NCI-H146 treated with DMSO at 0.1 percent for 48 hours (cell line): ENCODE data around the gene RUNX3.

ENCODE experiments used
- DNase-seq: peaks from one replicate; lab custom pipeline; 2025; ENCODE audit not compliant: unreplicated experiment; lab: John Stamatoyannopoulos, UW

Gene RUNX3

DNA sequence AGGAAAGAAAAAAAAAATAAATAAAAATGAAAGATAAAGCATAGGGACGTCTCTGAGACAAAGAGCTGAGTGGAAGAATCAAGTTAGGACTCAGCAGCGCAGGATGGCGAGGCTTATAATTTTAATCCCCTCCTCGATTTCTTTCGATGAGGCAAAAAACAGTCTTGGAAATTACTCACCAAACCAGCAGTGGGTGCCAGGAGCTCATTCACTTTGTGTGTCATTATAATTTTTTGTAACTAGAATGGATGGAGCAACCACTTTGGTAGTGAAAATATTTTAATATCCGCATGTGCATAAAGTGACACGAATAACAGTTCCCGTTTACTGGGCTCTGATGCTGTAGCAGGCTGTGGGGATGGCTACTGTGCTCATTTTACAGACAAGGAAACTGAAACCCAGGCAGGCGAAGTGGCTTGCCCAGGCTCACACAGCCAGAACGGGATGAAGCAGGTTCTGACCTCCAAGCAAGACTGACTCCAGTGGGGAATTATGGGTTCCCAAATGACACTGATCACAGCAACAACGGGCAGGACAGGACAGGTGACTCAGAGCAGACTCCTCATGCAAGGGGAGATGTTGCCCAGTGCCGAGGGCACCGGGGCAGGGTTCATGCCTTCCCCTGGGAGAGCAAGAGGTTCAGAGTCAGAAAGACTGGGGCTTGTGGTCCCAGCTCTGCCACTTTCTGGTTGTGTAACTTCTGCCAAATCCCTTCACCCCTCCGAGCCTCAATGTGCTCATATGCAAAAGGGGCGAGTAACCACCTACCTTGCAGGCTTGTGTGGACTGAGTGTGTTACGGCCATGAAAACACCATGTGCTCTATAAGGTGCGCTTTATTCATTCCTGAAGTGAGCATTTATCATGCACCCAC is 63.6 kb downstream of the RUNX3 start:
- DNase-seq, result no peak

DNA sequence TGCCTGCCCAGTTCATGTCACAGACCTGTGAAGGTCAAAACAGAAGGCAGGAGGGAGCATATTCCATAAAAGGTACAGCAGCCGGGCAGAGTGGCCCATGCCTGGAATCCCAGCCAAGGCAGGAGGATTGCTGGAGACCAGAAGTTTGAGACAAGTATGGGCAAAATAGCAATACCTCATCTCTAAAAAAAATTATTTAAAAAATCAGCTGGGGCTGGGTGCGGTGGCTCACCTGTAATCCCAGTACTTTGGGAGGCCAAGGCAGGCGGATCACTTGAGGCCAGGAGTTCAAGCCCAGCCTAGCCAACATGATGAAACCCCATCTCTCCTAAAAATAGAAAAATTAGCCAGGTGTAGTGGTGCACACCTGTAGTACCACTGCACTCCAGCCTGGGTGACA is 64.5 kb downstream of the RUNX3 start:
- no peak for DNase-seq

DNA sequence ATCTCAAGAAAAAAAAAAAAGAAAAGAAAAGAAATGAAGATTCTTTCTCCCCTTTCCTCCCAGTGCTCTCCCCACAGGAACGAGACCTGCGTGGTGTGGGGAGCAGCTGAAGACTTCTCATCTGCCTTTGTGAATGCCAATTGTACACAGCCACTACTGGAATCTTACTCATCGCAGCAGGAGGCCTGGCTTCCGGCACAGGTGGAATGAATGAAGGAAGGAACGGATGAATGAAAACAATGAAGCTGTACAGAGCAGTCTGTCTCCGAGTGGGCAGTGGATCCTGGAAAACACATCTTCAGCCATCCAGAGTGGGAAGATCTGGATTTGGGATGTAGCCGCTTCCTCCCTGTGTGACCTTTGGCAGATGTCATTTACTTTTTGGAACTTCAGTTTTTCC is 64.9 kb downstream of the RUNX3 start:
- no peak for DNase-seq

DNA sequence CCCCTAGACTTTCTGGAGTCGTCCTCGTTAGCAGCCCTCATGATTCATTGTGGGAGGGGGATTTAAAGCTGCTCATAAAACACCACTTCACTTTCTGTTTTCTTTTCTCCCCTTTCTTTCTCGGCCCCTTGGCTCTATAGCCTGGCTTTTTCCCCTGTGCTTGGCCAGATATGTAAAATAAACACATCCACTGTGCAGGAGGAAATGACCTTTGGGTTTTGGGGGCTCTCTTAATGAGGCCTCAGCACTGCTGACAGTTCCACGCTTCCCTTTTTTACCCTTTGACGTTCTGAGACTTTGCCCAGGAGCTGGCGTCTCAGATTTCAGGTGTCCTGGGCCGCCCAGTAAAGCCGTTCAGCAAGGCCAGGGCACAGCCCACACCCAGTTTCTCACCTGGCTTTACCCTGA is 65.7 kb downstream of the RUNX3 start:
- DNase-seq, result no peak

DNA sequence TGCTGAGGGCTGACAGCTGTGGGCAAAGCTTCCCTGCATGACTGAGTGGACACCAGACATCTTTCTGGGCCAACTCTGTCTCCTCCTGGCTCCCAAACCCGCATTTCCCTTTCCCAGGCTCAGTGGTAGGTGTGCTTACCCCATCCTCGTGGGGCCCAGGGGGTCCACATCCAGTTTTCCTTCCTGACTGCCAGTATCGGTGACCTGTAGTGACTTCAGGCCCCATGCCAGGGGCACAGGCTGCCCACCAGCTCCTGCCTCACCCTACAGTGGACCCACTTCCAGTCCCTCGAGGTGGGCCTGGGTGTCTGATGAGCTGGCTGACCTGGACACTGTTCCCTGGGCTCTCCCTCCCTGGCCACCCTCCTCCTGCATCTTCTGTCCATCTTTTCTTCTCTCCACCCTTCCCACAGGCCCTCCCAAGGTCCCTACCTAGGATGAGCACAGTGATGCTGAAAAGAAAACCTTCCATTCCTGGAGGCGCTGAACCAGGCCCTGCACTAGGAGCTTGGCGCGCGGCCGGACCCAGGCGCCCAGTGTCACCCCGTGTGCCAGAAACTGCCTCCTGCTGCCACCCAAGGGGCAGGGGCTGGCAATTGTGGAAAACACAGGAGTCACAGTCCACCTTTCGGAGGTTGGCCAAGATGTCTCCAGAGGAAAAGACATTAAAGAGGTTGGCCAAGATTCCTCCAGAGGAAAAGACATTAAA is 67.1 kb downstream of the RUNX3 start:
- no peak for DNase-seq

DNA sequence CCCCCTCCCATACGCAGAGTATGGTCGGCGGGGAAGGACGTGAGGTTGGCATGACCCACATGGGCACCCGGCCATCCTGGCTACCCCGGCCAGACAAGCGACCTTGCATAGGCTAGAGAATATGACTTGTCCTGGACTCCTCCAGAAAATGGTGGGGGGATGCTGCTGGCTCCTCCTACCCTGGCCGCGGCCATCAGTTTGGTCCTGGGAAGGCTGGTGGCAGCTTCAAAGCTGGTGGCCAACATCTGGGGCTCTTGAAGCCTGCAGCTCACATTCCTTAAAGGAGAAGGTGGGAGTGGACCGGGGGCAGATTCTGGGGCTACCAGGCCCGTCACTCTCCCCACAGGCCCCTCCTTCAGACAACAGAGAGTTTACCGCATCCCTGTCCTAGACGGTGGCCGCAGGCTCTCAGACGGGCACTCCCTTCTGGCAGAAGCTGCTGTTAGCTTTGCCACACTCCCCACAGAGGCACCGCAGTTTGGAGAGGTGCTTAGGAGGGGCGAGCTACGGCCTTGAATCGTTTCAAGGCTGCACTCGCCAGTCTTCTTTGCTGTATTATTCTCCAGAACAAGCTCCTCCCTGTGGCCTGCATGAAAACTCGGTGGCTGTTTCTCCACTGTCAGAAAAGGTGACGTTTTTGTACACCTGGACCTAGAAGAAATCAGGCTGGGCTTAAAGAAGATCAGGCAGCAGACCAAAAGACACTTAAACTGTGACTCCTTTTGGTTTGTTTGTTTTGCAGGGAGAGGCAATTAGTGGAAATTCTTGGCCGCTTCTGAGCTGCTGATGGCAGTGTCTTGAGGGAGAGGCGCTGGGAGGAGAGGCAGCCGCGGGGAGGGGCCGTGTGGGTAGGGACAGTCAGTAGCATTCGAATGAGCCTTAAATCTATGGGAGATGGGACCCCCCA is 68.0 kb downstream of the RUNX3 start:
- DNase-seq, result no peak

DNA sequence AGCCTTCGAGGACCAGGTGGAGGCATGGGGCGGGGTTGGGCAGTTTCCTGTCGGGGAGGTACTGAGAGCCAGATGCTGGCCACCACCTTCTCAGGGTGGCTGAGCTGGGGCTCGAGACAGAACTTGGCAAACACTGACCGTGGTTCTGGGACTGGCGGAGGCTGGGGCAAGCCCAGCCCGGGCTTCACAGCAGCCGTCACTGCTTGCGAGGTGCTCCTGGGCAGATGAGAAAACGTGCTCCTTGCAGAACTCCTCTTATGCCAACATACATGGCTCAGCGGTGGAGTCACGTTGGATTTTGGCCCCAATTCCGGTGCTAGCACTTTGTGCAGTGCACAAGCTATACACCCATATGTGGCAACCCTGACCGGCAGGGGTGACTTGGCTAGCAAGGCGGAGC is 69.2 kb downstream of the RUNX3 start:
- no peak for DNase-seq

DNA sequence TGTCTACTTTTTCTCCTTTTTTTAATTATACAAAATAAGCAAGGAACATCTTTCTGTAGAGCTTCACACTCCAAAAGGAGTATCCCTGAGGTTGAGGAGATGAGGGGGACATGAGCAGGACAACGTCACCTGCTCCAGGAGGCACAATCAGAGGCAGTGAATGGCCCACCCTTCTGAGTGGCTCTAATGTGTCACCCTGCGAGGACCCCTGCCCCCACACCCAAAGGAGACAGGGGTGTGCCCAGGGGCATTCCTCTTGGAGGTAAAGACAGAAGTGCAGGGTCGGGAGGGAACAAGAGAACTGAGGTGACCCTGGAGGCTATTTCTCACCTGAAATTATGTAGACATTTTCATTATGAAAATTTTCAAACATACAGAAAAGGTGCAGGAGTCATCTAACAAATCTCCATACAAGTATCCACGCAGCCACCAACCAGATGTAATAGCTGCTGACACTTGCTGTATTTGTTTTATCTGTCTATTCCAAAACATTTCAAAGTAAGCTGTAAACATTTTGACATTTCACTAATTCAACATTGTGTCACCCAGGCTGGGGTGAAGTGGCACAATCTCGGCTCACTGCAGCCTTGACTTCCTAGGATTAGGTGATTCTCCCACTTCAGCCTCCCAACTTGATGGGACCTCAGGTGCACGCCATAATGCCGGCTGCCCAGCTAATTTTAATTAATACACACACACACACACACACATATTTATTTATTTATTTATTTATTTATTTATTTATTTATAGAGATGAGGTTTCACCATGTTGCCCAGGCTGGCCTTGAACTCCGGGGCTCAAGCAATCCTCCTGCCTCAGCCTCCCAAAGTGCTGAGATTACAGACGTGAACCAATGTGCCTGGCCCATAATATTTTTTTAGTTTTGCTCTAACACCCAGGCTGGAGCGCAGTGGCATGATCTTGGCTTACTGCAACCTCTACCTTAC is 70.7 kb downstream of the RUNX3 start:
- no peak for DNase-seq

DNA sequence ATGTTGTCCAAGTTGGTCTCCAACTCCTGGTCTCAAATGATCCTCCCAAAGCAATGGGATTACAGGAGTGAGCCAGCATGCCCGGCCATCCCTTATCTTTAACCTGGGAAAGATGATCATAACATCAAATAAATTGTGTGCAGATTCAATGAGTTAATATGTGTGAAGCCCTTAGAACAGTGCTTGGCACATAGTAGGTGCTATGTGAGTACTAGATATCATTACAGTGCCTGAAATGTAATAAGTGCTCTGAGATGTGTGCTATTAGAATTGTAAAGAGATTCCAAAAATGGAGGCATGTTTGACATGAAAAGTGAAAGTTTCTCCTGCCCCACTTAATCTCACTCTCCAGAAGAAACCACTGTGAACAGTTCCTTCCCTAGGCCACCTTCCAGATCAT is 71.8 kb downstream of the RUNX3 start:
- no peak for DNase-seq

DNA sequence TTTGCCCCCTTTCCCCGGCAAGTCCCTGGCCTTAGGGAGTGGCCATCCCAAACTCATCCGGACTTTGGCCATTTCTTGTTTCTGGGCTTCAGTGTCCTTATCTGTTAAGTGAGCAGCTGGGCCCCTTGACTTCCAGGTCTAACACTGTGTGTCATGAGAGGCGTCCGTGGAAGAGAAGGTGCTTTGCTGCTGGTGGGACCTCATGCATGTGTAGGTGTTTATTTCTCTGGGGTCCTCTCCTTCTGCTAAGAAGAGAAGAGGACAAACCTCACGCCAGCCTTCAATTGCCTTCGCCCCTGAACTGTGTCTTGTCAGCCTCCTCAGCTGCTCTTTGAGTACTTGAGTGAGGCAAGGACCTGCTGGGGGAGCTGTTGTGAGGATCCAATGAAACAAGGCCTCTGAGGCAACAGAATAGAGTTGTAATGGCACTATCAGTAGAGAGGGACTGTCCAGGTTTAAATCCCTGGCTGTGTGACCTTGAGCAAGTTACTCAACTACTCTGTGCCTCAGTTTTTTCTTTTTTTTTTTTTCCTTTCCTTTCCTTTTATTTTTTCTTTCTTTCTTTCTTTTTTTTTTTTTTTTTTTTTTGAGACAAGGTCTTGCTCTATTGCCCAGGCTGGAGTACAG is 72.5 kb downstream of the RUNX3 start:
- no peak for DNase-seq

DNA sequence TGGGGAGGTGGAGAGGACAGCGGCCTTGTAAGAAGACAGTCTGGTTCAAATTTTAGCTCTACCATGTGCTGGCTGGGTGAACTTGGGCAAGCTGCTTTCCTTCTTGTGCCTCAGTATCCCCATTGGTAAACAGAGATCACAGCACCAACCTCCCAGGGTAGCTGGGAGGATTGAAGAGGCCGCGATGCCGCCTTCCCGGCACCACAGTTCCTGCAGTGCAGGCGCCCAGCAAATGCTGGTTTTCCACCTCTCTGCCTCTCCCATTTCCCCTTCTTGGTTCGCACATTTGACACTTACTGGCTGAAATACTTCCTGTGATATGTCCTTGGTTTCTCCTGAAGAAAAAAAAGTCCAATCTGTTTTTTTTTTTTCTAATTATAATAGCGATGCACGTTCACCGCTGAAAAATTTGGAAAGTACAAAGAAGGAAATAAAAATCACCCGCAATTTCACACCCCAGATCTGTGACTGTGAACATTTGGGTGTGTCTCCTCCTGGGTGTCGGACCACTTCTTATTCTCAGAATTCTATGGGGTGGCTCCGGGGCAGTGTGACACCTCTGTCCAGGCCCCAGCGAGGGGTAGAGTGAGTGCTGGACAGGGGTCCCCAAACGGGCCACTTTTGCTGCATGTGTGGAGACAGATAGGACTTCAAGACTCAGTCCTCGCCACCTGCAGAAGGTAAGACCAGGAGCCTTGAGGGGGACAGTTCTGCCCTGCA is 73.1 kb downstream of the RUNX3 start:
- no peak for DNase-seq

DNA sequence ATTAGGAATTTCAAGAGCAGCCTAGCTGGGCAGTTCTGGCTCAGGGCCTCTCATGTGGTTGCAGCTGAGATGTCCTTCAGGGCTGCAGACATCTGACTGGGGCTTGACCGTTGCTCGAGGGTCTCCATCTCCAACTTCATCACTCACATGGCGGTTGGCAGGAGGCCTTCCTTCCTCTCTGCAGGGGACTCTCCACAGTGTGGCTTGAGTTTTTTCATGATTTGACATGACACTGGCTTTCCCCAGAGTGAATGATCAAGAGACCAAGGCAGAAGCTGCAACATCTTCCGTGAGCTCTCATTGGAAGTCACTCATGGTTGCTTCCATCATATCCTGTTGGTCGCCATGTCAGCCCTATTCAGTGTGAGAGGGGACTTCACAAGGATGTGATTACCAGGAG is 74.6 kb downstream of the RUNX3 start:
- DNase-seq, result no peak

DNA sequence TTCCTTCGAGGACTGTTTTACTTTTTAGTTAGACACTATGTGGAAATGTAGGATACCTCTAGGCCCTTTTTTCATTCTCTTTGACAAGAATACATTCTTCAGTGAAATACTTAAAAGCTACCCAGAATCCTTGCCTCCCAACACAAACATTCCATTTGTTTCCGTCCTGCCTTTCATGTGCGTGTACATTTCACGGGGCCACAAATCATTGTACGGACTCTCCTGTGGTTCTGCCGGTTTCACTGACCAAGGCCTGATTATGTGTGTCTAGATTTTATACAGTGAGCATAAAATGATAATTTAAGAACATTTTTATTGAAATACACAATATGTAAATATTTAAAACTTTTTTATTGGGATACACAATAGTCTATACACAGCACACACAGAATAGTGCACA is 76.4 kb downstream of the RUNX3 start:
- no peak for DNase-seq

DNA sequence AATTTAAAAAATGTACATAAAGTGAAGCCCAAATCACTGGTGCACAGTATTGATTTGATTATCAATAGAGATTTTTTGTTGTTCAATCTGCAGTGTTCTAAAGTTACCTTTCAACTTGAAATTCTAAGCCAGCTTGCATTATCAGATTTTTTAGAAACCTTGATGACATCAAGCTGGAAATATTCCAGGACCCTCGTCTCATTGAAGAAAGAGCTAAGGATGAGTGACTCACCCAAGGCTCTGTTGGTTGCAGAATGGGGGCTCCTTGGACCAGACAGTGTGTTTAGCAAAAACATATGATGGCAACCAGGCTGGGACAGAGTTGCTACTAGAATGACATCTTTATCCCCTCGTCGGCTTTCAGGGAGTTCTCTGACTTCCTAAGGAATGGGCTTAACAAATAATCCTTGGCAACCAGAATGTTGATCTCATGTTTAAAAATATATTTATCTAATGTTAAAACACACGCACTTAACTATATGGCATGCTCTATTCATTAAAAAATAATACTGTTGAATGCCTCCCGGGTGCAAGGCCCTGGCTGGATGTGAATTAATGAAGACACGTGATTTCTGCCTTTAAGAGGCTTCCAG is 79.7 kb downstream of the RUNX3 start:
- no peak for DNase-seq

DNA sequence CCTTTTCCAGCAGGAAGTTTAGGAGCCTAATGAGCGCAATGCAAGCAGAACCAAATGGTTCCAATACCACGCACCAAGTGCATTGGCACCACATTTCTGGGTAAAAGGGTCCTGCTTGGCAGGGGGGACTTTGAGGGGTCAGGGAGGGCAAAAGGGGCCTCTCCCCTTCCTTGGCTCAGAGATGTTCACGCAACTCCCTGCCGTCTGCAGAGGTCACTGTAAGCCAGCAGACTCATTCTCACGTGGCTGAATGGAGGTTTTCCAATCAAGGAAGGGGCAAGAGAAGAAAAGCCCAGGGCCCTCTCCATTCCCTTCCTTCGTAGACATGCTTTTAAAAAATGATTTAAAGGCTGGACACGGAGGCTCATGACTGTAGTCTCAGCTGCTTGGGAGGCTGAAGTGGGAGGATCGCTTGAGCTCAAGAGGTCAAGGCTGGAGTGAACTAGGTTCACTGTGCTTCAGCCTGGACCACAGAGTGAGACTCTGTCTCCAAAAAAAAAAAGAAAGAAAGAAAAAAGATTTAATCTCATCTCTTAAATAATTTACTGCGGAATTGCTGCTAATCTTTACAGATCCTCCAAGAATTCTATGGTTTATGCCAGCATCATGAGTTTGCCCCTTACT is 80.3 kb downstream of the RUNX3 start:
- DNase-seq, result no peak
